GM19372 (cell line): ENCODE data around the gene ANKRD60.

Source experiments
- ATAC-seq: cut with Tn5 transposase; IDR thresholded peaks from one replicate; pipeline ENCODE4 v1.9.1; 2021; ENCODE audit warnings: mild to moderate bottlenecking, low read depth, moderate library complexity; ENCODE audit not compliant: unreplicated experiment

The ANKRD60 gene

GRCh38 chr20:58167759-58168158 lies 60.7 kb downstream of the ANKRD60 start:
- ATAC-seq = no peak
